ENCODE results near the gene DLEC1. TPM values are rescaled to one million over a fixed set of nuclear protein-coding genes. Genes with fewer than 3 reads are reported as not detected.

DLEC1 gene
- total and polyA plus RNA-seq, 2 donors (not counting 1 experiment from before 2014, with no cell fraction given), result under 0.01 to 0.02 TPM

DNA sequence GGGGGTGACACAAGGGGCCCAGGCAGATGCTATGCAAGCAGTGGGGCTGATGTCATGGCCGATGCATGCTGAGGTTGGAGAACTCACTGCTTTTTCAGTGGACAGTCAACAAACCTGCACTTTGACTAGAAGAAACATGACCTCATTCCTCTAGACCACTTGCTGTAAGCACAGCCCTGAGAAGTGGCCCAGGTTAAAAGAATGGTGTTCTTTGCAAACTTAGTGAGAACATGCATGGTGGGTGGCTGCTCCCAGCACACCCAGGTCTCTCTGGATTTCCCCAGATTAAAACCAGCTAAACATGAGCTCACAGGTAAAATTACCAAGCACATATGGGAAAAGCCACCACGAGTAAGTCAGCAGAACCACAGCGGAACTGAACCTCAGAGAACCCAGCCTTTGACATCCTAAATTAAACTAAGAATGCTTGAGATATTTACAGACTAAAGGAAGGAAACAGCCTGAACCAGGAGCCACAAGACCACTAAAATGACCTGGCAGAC is 15.5 kb downstream of the DLEC1 start:
- H2AFZ ChIP-seq (ENCODE audit: low read length), result no peak overlapping the region
- no peak overlapping the region for H3K9ac ChIP-seq (ENCODE audit: insufficient read depth, low read length)
- H3K27ac ChIP-seq (ENCODE audit: insufficient read depth, low read length), result no peak overlapping the region
- H3K4me3 ChIP-seq (replicated peaks in 1 of 4; ENCODE audit: control extremely low read depth in 1 of 4, insufficient read depth in 1 of 4, low read depth in 3 of 4, low read length in 4 of 4), result no peak overlapping the region
- H3K79me2 ChIP-seq (ENCODE audit: control insufficient read depth, insufficient read depth, low read length), result no peaks in the 10 kb centered on the region
- no peaks in the 10 kb centered on the region for H4K20me1 ChIP-seq (ENCODE audit: control insufficient read depth, extremely low read depth, insufficient read depth, low read length)
- peaks cover 2% of the 10 kb centered on the region for H3K27me3 ChIP-seq (ENCODE audit: control insufficient read depth, insufficient read depth, low read length)
- TF ChIP-seq CTCF (conservative IDR thresholded peaks at IDR 0.05 in 1 of 2, IDR thresholded peaks at IDR 0.05 in 1 of 2; ENCODE audit: low read depth in 1 of 2, low read length in 2 of 2) (no peak), EZH2 (IDR thresholded peaks at IDR 0.05; ENCODE audit: low read length, missing control alignments) (no peak)
- no peaks in the 10 kb centered on the region for H3K36me3 ChIP-seq (ENCODE audit: control insufficient read depth, insufficient read depth, low read length)
- H3K4me2 ChIP-seq (ENCODE audit: extremely low read depth, insufficient read depth, low read length), result no peak overlapping the region
- no peaks in the 10 kb centered on the region for H3K9me3 ChIP-seq (ENCODE audit: control insufficient read depth, insufficient read depth, low read depth, low read length)
- no peak for DNase-seq (ENCODE audit: low read depth in 2 of 2)
- H3K4me1 ChIP-seq (ENCODE audit: control insufficient read depth, extremely low read depth, insufficient read depth, low read length), result no peaks in the 10 kb centered on the region

DNA sequence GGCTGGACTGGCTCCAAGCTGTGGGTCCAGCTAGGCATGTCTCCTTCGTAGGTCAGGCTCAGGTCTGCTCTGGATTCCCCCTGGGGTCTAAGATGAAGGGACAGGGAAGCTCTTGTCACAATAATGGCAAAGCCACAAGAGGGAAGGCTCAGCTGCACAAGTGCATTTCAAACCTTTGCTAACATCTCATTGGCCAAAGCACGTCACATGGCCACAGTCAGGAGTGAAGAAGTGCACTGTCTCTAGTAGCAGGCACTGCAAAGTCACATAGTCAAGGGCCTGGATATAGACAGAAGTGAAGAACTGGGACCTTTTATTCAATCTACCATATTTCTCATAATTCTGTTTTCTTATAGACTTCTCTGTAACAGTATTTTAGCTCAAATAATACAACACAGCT is 20.1 kb downstream of the DLEC1 start:
- no peaks in the 10 kb centered on the region for H3K4me1 ChIP-seq (ENCODE audit: control insufficient read depth, extremely low read depth, insufficient read depth, low read length)
- peaks cover 2% of the 10 kb centered on the region for H3K27me3 ChIP-seq (ENCODE audit: control insufficient read depth, insufficient read depth, low read length)
- no peak overlapping the region for H2AFZ ChIP-seq (ENCODE audit: low read length)
- no peaks in the 10 kb centered on the region for H3K36me3 ChIP-seq (ENCODE audit: control insufficient read depth, insufficient read depth, low read length)
- H3K9me3 ChIP-seq (ENCODE audit: control insufficient read depth, insufficient read depth, low read depth, low read length), result no peaks in the 10 kb centered on the region
- DNase-seq (ENCODE audit: low read depth in 2 of 2), result no peak
- no peak overlapping the region for H3K4me2 ChIP-seq (ENCODE audit: extremely low read depth, insufficient read depth, low read length)
- no peak overlapping the region for H3K27ac ChIP-seq (ENCODE audit: insufficient read depth, low read length)
- H3K79me2 ChIP-seq (ENCODE audit: control insufficient read depth, insufficient read depth, low read length), result no peaks in the 10 kb centered on the region
- H3K9ac ChIP-seq (ENCODE audit: insufficient read depth, low read length), result no peak overlapping the region
- H4K20me1 ChIP-seq (ENCODE audit: control insufficient read depth, extremely low read depth, insufficient read depth, low read length), result no peaks in the 10 kb centered on the region
- no peak for TF ChIP-seq CTCF (conservative IDR thresholded peaks at IDR 0.05 in 1 of 2, IDR thresholded peaks at IDR 0.05 in 1 of 2; ENCODE audit: low read depth in 1 of 2, low read length in 2 of 2)
- TF ChIP-seq EZH2 (IDR thresholded peaks at IDR 0.05; ENCODE audit: low read length, missing control alignments), result no peak
- no peak overlapping the region for H3K4me3 ChIP-seq (replicated peaks in 1 of 4; ENCODE audit: control extremely low read depth in 1 of 4, insufficient read depth in 1 of 4, low read depth in 3 of 4, low read length in 4 of 4)

GRCh38 chr3:38059591-38059990 is 20.6 kb downstream of the DLEC1 start:
- Histone ChIP-seq H3K27ac (ENCODE audit: insufficient read depth, low read length) (no peak overlapping the region), H3K4me3 (replicated peaks in 1 of 4; ENCODE audit: control extremely low read depth in 1 of 4, insufficient read depth in 1 of 4, low read depth in 3 of 4, low read length in 4 of 4) (no peak overlapping the region), H2AFZ (ENCODE audit: low read length) (no peak overlapping the region), H3K79me2 (ENCODE audit: control insufficient read depth, insufficient read depth, low read length) (no peaks in the 10 kb centered on the region), H3K9ac (ENCODE audit: insufficient read depth, low read length) (no peak overlapping the region), H3K9me3 (ENCODE audit: control insufficient read depth, insufficient read depth, low read depth, low read length) (no peaks in the 10 kb centered on the region), H3K27me3 (ENCODE audit: control insufficient read depth, insufficient read depth, low read length) (peaks cover 2% of the 10 kb centered on the region), H3K36me3 (ENCODE audit: control insufficient read depth, insufficient read depth, low read length) (no peaks in the 10 kb centered on the region), H3K4me2 (ENCODE audit: extremely low read depth, insufficient read depth, low read length) (no peak overlapping the region), H3K4me1 (ENCODE audit: control insufficient read depth, extremely low read depth, insufficient read depth, low read length) (no peaks in the 10 kb centered on the region), H4K20me1 (ENCODE audit: control insufficient read depth, extremely low read depth, insufficient read depth, low read length) (no peaks in the 10 kb centered on the region)
- DNase-seq (ENCODE audit: low read depth in 2 of 2), result no peak
- no peak for TF ChIP-seq EZH2 (IDR thresholded peaks at IDR 0.05; ENCODE audit: low read length, missing control alignments)
- TF ChIP-seq CTCF (conservative IDR thresholded peaks at IDR 0.05 in 1 of 2, IDR thresholded peaks at IDR 0.05 in 1 of 2; ENCODE audit: low read depth in 1 of 2, low read length in 2 of 2), result no peak
